Nephron (organoid): ENCODE data around the gene VMP1.

Source experiments
- H3K27ac Mint-ChIP-seq, 3 experiments: 2 replicates each; pipeline ENCODE4 v1.8.0; 2020; ENCODE audit warnings: mixed read lengths in 3 of 3, mild to moderate bottlenecking in 2 of 3, moderate library complexity in 1 of 3
- H3K27me3 Mint-ChIP-seq: 2 replicates; pipeline ENCODE4 v1.8.0; 2021; ENCODE audit warnings: low read depth, mild to moderate bottlenecking, moderate library complexity, mixed read lengths
- H3K36me3 Mint-ChIP-seq: 2 replicates; pipeline ENCODE4 v1.8.0; 2020; ENCODE audit warnings: low read depth, mixed read lengths
- H3K4me1 Mint-ChIP-seq: 2 replicates; pipeline ENCODE4 v1.8.0; 2020; ENCODE audit warnings: mixed read lengths
- H3K4me3 Mint-ChIP-seq, 3 experiments: 2 replicates each; pipeline ENCODE4 v1.8.0; 2020; ENCODE audit warnings: mild to moderate bottlenecking in 3 of 3, mixed read lengths in 3 of 3, moderate library complexity in 2 of 3
- H3K9me3 Mint-ChIP-seq: 2 replicates; pipeline ENCODE4 v1.8.0; 2020; ENCODE audit warnings: mixed read lengths
- TF ChIP-seq, protein P1 (sequence below), 3 experiments: fragments of 200-600 bp; sonication (generic); IDR thresholded peaks; one replicate each; pipeline ENCODE4 v1.5.0; 2021; ENCODE audit warnings: antibody characterized with exemption in 3 of 3; ENCODE audit not compliant: unreplicated experiment in 3 of 3

The VMP1 gene

DNA sequence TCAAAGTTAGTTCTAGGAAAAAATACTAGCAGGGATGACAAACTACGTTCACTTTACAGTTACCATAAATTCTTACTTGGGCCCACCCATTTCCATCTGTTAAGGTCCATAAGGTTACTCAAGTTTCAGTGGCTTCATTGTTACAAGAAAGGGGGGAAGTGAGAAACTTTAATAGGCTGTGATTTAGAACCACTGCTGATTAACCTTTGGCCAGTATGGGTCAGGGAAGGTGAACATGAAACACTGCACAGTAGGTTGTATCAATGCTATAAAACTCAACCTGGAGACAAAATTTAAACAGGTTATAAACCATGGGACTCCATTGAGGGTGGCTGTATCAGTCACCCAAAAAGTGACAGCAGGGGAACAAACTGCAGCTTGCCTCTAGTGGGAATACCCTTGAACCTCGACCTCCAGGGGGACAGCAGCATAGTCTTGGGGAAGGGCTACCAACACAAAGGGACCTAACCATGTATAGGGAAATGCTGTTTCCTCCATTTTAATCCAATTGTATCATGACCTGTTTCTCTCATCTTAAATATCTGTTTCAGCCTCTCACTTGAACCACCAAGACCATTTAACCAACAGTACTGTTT is 10.7 kb upstream of the VMP1 start:
- no peaks in the 10 kb centered on the region for H3K27me3 Mint-ChIP-seq
- peaks cover 76% of the 10 kb centered on the region for H3K36me3 Mint-ChIP-seq
- H3K27ac Mint-ChIP-seq: no peak overlapping the region
- TF ChIP-seq, protein P1, sequence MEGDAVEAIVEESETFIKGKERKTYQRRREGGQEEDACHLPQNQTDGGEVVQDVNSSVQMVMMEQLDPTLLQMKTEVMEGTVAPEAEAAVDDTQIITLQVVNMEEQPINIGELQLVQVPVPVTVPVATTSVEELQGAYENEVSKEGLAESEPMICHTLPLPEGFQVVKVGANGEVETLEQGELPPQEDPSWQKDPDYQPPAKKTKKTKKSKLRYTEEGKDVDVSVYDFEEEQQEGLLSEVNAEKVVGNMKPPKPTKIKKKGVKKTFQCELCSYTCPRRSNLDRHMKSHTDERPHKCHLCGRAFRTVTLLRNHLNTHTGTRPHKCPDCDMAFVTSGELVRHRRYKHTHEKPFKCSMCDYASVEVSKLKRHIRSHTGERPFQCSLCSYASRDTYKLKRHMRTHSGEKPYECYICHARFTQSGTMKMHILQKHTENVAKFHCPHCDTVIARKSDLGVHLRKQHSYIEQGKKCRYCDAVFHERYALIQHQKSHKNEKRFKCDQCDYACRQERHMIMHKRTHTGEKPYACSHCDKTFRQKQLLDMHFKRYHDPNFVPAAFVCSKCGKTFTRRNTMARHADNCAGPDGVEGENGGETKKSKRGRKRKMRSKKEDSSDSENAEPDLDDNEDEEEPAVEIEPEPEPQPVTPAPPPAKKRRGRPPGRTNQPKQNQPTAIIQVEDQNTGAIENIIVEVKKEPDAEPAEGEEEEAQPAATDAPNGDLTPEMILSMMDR (IDR thresholded peaks at IDR 0.05; ENCODE audit: unreplicated experiment in 3 of 3): no peak
- no peaks in the 10 kb centered on the region for H3K4me1 Mint-ChIP-seq
- H3K9me3 Mint-ChIP-seq: no peaks in the 10 kb centered on the region
- H3K4me3 Mint-ChIP-seq: no peak overlapping the region

DNA sequence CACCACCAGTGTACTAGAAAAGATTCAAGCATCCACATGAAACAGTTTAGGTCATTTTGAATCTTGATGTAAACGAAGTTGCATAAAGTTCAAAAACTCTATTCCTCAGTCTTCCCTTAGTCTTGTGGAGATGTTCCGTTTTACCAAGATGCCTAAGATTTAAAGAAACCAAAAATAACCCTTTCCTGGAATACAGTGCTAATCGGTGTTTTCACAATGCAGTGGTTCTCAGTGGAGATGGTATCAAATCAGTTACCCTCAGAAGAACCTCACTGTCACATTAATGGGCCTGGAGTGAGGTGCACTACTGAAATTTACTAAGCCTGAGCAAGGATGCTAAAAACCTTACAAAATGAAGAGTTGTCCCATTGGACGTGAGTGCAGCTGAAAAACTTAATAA is 9.3 kb upstream of the VMP1 start:
- TF ChIP-seq, protein P1 (IDR thresholded peaks at IDR 0.05; ENCODE audit: unreplicated experiment in 3 of 3): no peak
- no peak overlapping the region for H3K4me3 Mint-ChIP-seq
- no peaks in the 10 kb centered on the region for H3K27me3 Mint-ChIP-seq
- no peak overlapping the region for H3K27ac Mint-ChIP-seq
- peaks cover 72% of the 10 kb centered on the region for H3K36me3 Mint-ChIP-seq
- H3K4me1 Mint-ChIP-seq: no peaks in the 10 kb centered on the region
- H3K9me3 Mint-ChIP-seq: no peaks in the 10 kb centered on the region

DNA sequence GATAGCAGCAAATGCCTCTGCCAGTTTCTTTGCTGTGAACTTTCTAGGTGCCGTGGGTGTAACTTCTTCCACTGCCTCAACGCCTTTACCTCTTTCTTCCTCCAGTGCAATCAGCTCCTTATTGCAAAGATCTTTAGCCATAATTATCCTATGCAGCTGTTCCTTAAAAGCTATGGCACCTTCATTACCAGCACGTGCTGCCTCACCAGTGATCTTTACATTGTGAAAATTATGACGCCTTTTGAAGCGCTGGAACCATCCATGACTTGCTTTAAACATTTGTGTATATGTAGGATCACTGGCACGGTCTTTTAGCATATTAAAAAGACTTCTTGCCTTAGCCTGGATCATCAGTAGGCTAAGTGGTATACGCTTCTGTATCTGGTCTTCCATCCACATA is 8.2 kb upstream of the VMP1 start:
- Mint-ChIP-seq H3K27me3 (no peaks in the 10 kb centered on the region), H3K36me3 (peaks cover 66% of the 10 kb centered on the region), H3K27ac (no peak overlapping the region), H3K9me3 (no peaks in the 10 kb centered on the region), H3K4me3 (no peak overlapping the region), H3K4me1 (peaks cover 4% of the 10 kb centered on the region)
- TF ChIP-seq, protein P1 (IDR thresholded peaks at IDR 0.05; ENCODE audit: unreplicated experiment in 3 of 3): no peak

DNA sequence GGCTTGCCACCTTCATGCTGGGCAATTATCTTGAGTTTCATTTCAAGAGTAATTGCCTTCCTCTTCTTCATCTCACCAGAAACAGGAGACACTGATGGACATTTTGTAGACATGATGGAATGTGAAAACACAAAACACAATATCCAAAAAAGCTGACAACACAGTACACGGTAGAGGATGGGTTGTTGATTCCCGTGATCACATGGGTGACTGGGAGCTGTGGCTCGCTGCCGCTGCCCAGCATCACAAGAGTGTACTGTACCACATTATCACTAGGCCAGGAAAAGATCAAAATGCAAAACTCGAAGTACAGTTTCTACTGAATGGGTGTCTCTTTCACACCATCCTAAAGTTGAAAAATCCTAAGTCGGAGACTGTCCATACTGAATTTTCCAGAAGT is 7.7 kb upstream of the VMP1 start:
- Mint-ChIP-seq H3K4me1 (peaks cover 8% of the 10 kb centered on the region), H3K36me3 (peaks cover 63% of the 10 kb centered on the region), H3K27ac (no peak overlapping the region), H3K4me3 (no peak overlapping the region), H3K9me3 (no peaks in the 10 kb centered on the region), H3K27me3 (no peaks in the 10 kb centered on the region)
- TF ChIP-seq, protein P1 (IDR thresholded peaks at IDR 0.05; ENCODE audit: unreplicated experiment in 3 of 3): no peak

DNA sequence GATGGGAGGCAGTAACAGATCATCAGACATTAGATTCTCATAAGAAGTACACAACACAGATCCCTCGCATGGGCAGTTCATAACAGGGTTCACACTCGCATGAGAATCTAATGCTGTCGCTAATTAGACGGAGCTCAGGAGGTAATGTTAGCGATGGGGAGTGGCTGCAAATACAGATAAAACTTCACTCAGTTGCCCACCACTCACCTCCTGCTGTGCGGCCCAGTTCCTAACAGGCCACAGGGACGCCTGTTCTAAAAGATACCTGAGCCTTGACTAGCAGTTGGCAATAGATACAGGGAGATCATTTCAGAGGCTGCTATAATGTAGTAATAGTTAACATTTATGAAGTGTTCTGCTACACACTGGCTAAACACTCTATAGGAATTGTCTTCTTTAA is 5.2 kb upstream of the VMP1 start:
- Mint-ChIP-seq H3K9me3 (no peaks in the 10 kb centered on the region), H3K4me1 (peaks cover 19% of the 10 kb centered on the region), H3K4me3 (peak overlapping the region in 2 of 3 experiments; percentile 4 to 35), H3K36me3 (peaks cover 49% of the 10 kb centered on the region), H3K27ac (no peak overlapping the region), H3K27me3 (no peaks in the 10 kb centered on the region)
- TF ChIP-seq, protein P1 (IDR thresholded peaks at IDR 0.05; ENCODE audit: unreplicated experiment in 3 of 3): no peak

DNA sequence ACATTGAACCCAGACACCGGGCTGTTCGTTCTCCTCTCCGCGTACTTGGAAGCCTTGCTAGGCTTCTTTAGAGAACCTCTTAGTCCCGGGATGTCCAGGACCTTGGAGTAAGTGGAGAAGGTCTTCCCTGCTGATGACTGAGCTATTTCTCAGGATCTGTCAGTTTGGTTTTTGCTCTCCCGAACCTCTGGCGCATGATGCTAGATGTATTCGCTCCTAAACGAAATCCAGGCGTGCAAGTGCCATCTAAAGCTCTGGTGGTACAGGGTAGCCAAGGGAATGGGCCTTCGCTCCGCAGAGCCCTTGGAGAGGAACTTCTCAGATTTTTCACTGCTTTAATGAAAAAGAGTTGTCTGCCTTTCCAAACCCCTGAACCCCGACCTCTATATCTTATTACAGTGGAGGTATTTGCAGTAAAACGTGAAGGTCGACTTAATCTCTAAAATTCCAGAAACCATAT is 547 bp downstream of the VMP1 start:
- H3K4me1 Mint-ChIP-seq: peaks cover 40% of the 10 kb centered on the region
- peak overlapping the region; percentile 95 to 97 (median 96) for H3K27ac Mint-ChIP-seq
- H3K36me3 Mint-ChIP-seq: peaks cover 10% of the 10 kb centered on the region
- H3K9me3 Mint-ChIP-seq: no peaks in the 10 kb centered on the region
- TF ChIP-seq, protein P1 (IDR thresholded peaks at IDR 0.05; ENCODE audit: unreplicated experiment in 3 of 3): no peak
- no peaks in the 10 kb centered on the region for H3K27me3 Mint-ChIP-seq
- peak overlapping the region; percentile 94 to 97 (median 96) for H3K4me3 Mint-ChIP-seq
